MCF 10A (cell line): ENCODE results near the gene SLC16A5. TPM values are rescaled to one million over a fixed set of nuclear protein-coding genes. Genes with fewer than 3 reads are reported as not detected.

Source experiments
- BruUV-seq: library from RNA; stranded (reverse); fragments of 400-500 nt; replicated peaks from 2 replicates; lab custom pipeline; 2021; lab: Mats Ljungman, UMichigan
- CTCF ChIA-PET: fragments of 300-600 bp; sonication (Branson Sonifier 250); formaldehyde crosslinking; extraction: SDS; loops from one replicate; lab custom pipeline; 2021; ENCODE audit warnings: antibody characterized with exemption, inconsistent platforms; lab: Yijun Ruan, JAX
- POLR2A ChIA-PET: fragments of 300-600, 350-650 bp; sonication (Branson Sonifier 250); formaldehyde crosslinking; extraction: SDS; loops from one replicate; lab custom pipeline; 2020; ENCODE audit warnings: antibody characterized with exemption, inconsistent platforms; lab: Yijun Ruan, JAX
- DNase-seq: peaks from one replicate; pipeline ENCODE4 v3.0.0-alpha.2; 2018; ENCODE audit not compliant: unreplicated experiment
- H3K27ac Mint-ChIP-seq: one replicate; pipeline ENCODE4 v1.8.0; 2022; ENCODE audit warnings: mild to moderate bottlenecking, low read depth, mixed read lengths; ENCODE audit not compliant: unreplicated experiment
- H3K27me3 Mint-ChIP-seq: one replicate; pipeline ENCODE4 v1.8.0; 2022; ENCODE audit warnings: mixed read lengths; ENCODE audit not compliant: insufficient read depth, unreplicated experiment
- H3K36me3 Mint-ChIP-seq: one replicate; pipeline ENCODE4 v1.8.0; 2022; ENCODE audit warnings: mild to moderate bottlenecking, moderate library complexity, mixed read lengths; ENCODE audit not compliant: insufficient read depth, unreplicated experiment
- H3K4me1 Mint-ChIP-seq: one replicate; pipeline ENCODE4 v1.8.0; 2022; ENCODE audit warnings: mixed read lengths; ENCODE audit not compliant: insufficient read depth, unreplicated experiment
- H3K4me3 Mint-ChIP-seq: one replicate; pipeline ENCODE4 v1.8.0; 2022; ENCODE audit warnings: mild to moderate bottlenecking, moderate library complexity, mixed read lengths; ENCODE audit not compliant: unreplicated experiment
- H3K9me3 Mint-ChIP-seq: one replicate; pipeline ENCODE4 v1.8.0; 2022; ENCODE audit warnings: mixed read lengths; ENCODE audit not compliant: unreplicated experiment
- intact Hi-C: fragments of 100-400 bp; cut with micrococcal nuclease; formaldehyde crosslinking; loops from 2 replicates; pipeline ENCODE4 v1.14.1; 2022
- total RNA-seq: library from RNA; stranded (reverse); gene quantifications from 2 replicates; pipeline ENCODE4 v1.2.3, GENCODE V29; 2022
- TF ChIP-seq, protein P1 (sequence below): fragments of 200-600 bp; IDR thresholded peaks from one replicate; pipeline ENCODE4 v1.8.0; 2022; ENCODE audit warnings: antibody characterized with exemption, mild to moderate bottlenecking; ENCODE audit not compliant: unreplicated experiment

The SLC16A5 gene
- total RNA-seq, 1 experiment from 2014 or later = 26.0 TPM

DNA sequence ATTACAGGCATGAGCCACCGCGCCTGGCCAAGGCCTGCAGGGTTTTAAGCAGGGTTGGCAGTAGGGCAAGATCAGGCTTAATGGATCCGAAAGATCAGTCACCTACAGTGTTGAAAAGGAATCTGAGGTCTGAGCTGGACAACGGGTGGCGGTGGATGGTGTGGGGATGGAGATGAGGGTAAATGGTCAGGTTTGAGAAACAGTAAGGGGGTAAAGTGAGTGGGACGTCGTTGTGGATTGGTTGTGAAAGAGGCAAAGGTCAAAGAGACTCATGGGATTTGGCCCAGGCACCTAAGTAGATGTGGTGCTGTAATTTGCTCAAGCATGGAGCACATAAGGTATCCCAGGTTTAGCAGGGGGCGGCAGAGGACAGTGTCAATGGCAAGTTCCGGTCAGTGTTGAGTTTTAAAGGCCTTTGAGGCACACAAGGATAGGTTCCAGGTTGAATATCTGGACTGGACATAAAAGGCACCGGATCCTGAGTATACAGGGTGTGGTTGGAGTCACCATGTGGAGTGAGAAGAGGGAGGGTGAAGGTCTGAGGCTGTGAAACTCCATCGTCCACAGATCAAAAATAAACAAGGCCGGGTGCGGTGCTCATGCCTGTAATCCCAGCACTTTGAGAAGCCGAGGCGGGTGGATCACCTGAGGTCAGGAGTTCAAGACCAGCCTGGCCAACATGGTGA, 1.1 kb upstream of the SLC16A5 start:
- Mint-ChIP-seq H3K27me3 (no peaks in the 10 kb centered on the region), H3K4me3 (peak overlapping the region; percentile 87), H3K4me1 (peaks cover 40% of the 10 kb centered on the region), H3K27ac (peak overlapping the region; percentile 93), H3K9me3 (no peaks in the 10 kb centered on the region), H3K36me3 (peaks cover 10% of the 10 kb centered on the region)
- ChIA-PET CTCF (interaction anchor here (0.7 to 2.0 kb wide), 3 partner anchors 16 to 40 kb away, joined by 3 to 7 read pairs (median 7); no protein-coding TSS in a partner anchor), POLR2A (interaction anchor here (0.6 to 3.6 kb wide), 11 partner anchors 8 to 174 kb away, joined by 3 to 21 read pairs (median 6); partner anchors contain the start of gene ARMC7)
- BruUV-seq = no TSS peak
- DNase-seq = no peak
- TF ChIP-seq, protein P1, sequence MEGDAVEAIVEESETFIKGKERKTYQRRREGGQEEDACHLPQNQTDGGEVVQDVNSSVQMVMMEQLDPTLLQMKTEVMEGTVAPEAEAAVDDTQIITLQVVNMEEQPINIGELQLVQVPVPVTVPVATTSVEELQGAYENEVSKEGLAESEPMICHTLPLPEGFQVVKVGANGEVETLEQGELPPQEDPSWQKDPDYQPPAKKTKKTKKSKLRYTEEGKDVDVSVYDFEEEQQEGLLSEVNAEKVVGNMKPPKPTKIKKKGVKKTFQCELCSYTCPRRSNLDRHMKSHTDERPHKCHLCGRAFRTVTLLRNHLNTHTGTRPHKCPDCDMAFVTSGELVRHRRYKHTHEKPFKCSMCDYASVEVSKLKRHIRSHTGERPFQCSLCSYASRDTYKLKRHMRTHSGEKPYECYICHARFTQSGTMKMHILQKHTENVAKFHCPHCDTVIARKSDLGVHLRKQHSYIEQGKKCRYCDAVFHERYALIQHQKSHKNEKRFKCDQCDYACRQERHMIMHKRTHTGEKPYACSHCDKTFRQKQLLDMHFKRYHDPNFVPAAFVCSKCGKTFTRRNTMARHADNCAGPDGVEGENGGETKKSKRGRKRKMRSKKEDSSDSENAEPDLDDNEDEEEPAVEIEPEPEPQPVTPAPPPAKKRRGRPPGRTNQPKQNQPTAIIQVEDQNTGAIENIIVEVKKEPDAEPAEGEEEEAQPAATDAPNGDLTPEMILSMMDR = no peak
- intact Hi-C loops = no loop called here

DNA sequence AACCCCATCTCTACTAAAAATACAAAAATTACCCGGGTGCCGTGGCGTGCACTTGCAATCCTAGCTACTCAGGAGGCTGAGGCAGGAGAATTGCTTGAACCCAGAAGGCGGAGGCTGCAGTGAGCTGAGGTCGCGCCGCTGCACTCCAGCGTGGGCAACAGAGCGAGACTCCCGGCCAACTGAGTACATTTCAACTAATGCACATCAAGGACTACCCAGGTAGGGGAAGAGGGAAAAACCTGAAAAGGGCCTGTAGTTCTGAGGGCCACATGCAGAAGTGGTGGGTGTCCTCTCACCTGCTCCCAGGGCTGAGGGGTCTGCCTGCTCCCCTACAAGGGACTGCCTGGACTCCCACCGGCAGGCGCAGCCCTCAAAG, 584 bp upstream of the SLC16A5 start:
- Mint-ChIP-seq H3K9me3 (no peaks in the 10 kb centered on the region), H3K27ac (peak overlapping the region; percentile 93), H3K4me3 (peak overlapping the region; percentile 87), H3K27me3 (no peaks in the 10 kb centered on the region), H3K4me1 (peaks cover 46% of the 10 kb centered on the region), H3K36me3 (peaks cover 10% of the 10 kb centered on the region)
- intact Hi-C loops = no loop called here
- POLR2A ChIA-PET = interaction anchor here (0.6 to 4.1 kb wide), 14 partner anchors 9 to 174 kb away, joined by 3 to 21 read pairs (median 6); partner anchors contain the start of genes ARMC7, MRPL58 and NUP85
- CTCF ChIA-PET = interaction anchor here (0.7 to 2.0 kb wide), 3 partner anchors 17 to 39 kb away, joined by 3 to 7 read pairs (median 7); no protein-coding TSS in a partner anchor
- DNase-seq = no peak
- TF ChIP-seq, protein P1 = no peak
- TSS peak; percentile 40 for BruUV-seq

DNA sequence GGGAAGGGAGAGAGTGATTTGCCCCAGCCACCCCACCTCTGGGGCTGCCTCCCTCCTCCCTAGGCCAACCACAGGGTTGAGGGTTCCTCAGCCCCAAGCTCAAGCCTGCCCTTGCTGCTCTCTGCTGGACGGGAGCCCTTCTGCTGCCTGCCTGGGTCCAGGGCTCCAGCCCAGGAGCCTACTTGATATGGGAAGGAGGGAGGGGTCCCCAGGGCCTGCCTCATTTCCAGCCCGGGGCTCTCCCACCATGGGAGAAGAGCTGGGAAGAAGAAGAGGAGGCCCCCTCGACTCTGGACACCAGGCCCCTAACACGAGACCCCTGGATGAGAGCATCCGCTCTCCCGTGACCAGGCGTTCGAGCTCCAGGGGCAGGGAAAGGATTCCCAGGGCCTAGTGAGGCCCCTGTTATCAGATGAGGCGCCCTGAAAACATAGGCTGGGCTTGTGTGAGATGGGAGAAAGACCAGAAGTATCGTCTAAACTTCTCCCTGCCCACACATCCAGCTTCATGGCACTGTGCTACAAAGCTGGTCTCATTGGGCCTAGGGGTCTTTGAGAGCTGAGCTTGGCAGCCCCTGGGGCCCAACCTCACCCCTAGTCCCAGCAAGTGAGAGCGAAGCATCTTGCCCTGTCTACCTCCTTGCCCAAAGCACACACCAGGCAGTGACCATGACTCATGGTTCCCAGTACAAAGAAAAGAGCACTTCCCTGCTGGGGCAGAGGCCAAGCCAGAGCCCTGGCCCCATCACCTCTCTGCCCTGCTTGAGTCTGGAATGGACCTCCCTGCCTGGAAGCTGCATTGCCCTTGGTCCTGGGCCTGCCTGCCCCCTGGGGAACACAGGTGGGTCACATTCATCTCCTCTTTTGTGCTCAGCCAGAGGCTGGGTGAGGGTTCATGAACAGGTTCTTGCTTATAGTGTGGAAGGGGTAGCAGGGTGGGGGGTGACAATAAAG, 987 bp downstream of the SLC16A5 start:
- POLR2A ChIA-PET = interaction anchor here (0.6 to 4.1 kb wide), 14 partner anchors 7 to 116 kb away, joined by 3 to 21 read pairs (median 6); partner anchors contain the start of genes ARMC7, JPT1 and NUP85
- DNase-seq = peak; percentile 76
- Mint-ChIP-seq H3K27me3 (no peaks in the 10 kb centered on the region), H3K27ac (peak overlapping the region; percentile 93), H3K9me3 (no peaks in the 10 kb centered on the region), H3K4me3 (peak overlapping the region; percentile 87), H3K36me3 (peaks cover 10% of the 10 kb centered on the region), H3K4me1 (peaks cover 54% of the 10 kb centered on the region)
- no TSS peak for BruUV-seq
- intact Hi-C loops = no loop called here
- CTCF ChIA-PET = interaction anchor here (0.6 to 2.0 kb wide), 6 partner anchors 18 to 68 kb away, joined by 3 to 7 read pairs (median 4); no protein-coding TSS in a partner anchor
- TF ChIP-seq, protein P1 = no peak
